ENCODE measurements around the gene MBD6. TPM values are rescaled to one million over a fixed set of nuclear protein-coding genes. Genes with fewer than 3 reads are reported as not detected.

Gene MBD6
- total and polyA plus RNA-seq, 2 of the 13 experiments (the other 11 are each of a cell fraction or from before 2014, with no cell fraction given): 4.1 to 5.9 TPM

GRCh38 chr12:57546438-57547287, 24.0 kb downstream of the MBD6 start, which contains the start of gene DCTN2 (continued):
- no peak for TF ChIP-seq HMG20A (CRISPR knock-in tag; IDR thresholded peaks at IDR 0.05; ENCODE audit: borderline replicate concordance)
- TF ChIP-seq FOXM1 (CRISPR knock-in tag; IDR thresholded peaks at IDR 0.05): no peak
- no peak for TF ChIP-seq MED1 (CRISPR knock-in tag; IDR thresholded peaks at IDR 0.05)
- TF ChIP-seq ZNF446 (CRISPR knock-in tag; IDR thresholded peaks at IDR 0.05): no peak
- TF ChIP-seq HNF1B (CRISPR knock-in tag; IDR thresholded peaks at IDR 0.05): no peak; the same call in 1 of the 2 replicates
- TF ChIP-seq, protein P1, sequence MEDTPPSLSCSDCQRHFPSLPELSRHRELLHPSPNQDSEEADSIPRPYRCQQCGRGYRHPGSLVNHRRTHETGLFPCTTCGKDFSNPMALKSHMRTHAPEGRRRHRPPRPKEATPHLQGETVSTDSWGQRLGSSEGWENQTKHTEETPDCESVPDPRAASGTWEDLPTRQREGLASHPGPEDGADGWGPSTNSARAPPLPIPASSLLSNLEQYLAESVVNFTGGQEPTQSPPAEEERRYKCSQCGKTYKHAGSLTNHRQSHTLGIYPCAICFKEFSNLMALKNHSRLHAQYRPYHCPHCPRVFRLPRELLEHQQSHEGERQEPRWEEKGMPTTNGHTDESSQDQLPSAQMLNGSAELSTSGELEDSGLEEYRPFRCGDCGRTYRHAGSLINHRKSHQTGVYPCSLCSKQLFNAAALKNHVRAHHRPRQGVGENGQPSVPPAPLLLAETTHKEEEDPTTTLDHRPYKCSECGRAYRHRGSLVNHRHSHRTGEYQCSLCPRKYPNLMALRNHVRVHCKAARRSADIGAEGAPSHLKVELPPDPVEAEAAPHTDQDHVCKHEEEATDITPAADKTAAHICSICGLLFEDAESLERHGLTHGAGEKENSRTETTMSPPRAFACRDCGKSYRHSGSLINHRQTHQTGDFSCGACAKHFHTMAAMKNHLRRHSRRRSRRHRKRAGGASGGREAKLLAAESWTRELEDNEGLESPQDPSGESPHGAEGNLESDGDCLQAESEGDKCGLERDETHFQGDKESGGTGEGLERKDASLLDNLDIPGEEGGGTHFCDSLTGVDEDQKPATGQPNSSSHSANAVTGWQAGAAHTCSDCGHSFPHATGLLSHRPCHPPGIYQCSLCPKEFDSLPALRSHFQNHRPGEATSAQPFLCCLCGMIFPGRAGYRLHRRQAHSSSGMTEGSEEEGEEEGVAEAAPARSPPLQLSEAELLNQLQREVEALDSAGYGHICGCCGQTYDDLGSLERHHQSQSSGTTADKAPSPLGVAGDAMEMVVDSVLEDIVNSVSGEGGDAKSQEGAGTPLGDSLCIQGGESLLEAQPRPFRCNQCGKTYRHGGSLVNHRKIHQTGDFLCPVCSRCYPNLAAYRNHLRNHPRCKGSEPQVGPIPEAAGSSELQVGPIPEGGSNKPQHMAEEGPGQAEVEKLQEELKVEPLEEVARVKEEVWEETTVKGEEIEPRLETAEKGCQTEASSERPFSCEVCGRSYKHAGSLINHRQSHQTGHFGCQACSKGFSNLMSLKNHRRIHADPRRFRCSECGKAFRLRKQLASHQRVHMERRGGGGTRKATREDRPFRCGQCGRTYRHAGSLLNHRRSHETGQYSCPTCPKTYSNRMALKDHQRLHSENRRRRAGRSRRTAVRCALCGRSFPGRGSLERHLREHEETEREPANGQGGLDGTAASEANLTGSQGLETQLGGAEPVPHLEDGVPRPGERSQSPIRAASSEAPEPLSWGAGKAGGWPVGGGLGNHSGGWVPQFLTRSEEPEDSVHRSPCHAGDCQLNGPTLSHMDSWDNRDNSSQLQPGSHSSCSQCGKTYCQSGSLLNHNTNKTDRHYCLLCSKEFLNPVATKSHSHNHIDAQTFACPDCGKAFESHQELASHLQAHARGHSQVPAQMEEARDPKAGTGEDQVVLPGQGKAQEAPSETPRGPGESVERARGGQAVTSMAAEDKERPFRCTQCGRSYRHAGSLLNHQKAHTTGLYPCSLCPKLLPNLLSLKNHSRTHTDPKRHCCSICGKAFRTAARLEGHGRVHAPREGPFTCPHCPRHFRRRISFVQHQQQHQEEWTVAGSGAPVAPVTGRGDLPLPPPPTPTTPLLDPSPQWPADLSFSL (CRISPR knock-in tag; IDR thresholded peaks at IDR 0.05): no peak
- TF ChIP-seq CBX2 (IDR thresholded peaks at IDR 0.05; ENCODE audit: low read depth, low read length): no peak
- TF ChIP-seq CBX2 (CRISPR knock-in tag; IDR thresholded peaks at IDR 0.05; ENCODE audit: low read depth): no peak
- TF ChIP-seq, protein P2, sequence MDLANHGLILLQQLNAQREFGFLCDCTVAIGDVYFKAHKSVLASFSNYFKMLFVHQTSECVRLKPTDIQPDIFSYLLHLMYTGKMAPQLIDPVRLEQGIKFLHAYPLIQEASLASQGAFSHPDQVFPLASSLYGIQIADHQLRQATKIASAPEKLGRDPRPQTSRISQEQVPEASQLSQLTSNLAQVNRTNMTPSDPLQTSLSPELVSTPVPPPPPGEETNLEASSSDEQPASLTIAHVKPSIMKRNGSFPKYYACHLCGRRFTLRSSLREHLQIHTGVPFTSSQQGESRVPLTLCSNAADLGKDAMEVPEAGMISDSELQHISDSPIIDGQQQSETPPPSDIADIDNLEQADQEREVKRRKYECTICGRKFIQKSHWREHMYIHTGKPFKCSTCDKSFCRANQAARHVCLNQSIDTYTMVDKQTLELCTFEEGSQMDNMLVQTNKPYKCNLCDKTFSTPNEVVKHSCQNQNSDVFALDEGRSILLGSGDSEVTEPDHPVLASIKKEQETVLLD (CRISPR knock-in tag; IDR thresholded peaks at IDR 0.05; ENCODE audit: low read depth): no peak
- TF ChIP-seq ZNF510 (CRISPR knock-in tag; IDR thresholded peaks at IDR 0.05; ENCODE audit: low read depth): no peak
- no peak for TF ChIP-seq MTF1 (CRISPR knock-in tag; IDR thresholded peaks at IDR 0.05)
- TF ChIP-seq TP53 (CRISPR knock-in tag; conservative IDR thresholded peaks at IDR 0.05): no peak
- peak; percentile 87 for TF ChIP-seq KLF12 (CRISPR knock-in tag; IDR thresholded peaks at IDR 0.05; ENCODE audit: borderline replicate concordance)
- peak; percentile 66 for TF ChIP-seq KAT8 (CRISPR knock-in tag; IDR thresholded peaks at IDR 0.05)
- TF ChIP-seq, protein P3, sequence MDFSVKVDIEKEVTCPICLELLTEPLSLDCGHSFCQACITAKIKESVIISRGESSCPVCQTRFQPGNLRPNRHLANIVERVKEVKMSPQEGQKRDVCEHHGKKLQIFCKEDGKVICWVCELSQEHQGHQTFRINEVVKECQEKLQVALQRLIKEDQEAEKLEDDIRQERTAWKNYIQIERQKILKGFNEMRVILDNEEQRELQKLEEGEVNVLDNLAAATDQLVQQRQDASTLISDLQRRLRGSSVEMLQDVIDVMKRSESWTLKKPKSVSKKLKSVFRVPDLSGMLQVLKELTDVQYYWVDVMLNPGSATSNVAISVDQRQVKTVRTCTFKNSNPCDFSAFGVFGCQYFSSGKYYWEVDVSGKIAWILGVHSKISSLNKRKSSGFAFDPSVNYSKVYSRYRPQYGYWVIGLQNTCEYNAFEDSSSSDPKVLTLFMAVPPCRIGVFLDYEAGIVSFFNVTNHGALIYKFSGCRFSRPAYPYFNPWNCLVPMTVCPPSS (IDR thresholded peaks at IDR 0.05): no peak
- TF ChIP-seq ZUFSP (CRISPR knock-in tag; IDR thresholded peaks at IDR 0.05; ENCODE audit: borderline replicate concordance): no peak
- no peak for TF ChIP-seq ONECUT2 (CRISPR knock-in tag; IDR thresholded peaks at IDR 0.05)

Data from HepG2 (cell line).